ENCODE data around the gene UGCG.
"Not testable (repeated sequence)": the region's sequence is repeated elsewhere in the genome, so short reads cannot be mapped to it uniquely, and the experiment has no call there.

UGCG gene

GRCh38 chr9:111919875-111920274, 23.3 kb downstream of the UGCG start:
- DNase-seq (ENCODE audit: low read depth): no peak

- no peak for DNase-seq (ENCODE audit: low read depth)
Measured at GRCh38 chr9:111920531-111920930, 23.9 kb downstream of the UGCG start.

- DNase-seq (ENCODE audit: low read depth): no peak
Measured at GRCh38 chr9:111922324-111923013, 25.9 kb downstream of the UGCG start.

- DNase-seq (ENCODE audit: low read depth): no peak
Measured at GRCh38 chr9:111924281-111924680, 27.7 kb downstream of the UGCG start.

GRCh38 chr9:111925017-111925770, 28.6 kb downstream of the UGCG start:
- no peak for DNase-seq (ENCODE audit: low read depth)

GRCh38 chr9:111925784-111926183, 29.2 kb downstream of the UGCG start:
- DNase-seq (ENCODE audit: low read depth): no peak

GRCh38 chr9:111926421-111926875, 29.8 kb downstream of the UGCG start:
- DNase-seq (ENCODE audit: low read depth): no peak

GRCh38 chr9:111928359-111928720, 31.7 kb downstream of the UGCG start:
- DNase-seq (ENCODE audit: low read depth): no peak

- DNase-seq (ENCODE audit: low read depth): no peak
Measured at GRCh38 chr9:111934747-111935146, 38.1 kb downstream of the UGCG start.

GRCh38 chr9:111936391-111936790, 39.8 kb downstream of the UGCG start:
- DNase-seq (ENCODE audit: low read depth): no peak

- no peak for DNase-seq (ENCODE audit: low read depth)
Measured at GRCh38 chr9:111937301-111937700, 40.7 kb downstream of the UGCG start.

- no peak for DNase-seq (ENCODE audit: low read depth)
Measured at GRCh38 chr9:111937781-111938426, 41.3 kb downstream of the UGCG start.

- no peak for DNase-seq (ENCODE audit: low read depth)
Measured at GRCh38 chr9:111938427-111938800, 41.8 kb downstream of the UGCG start.

GRCh38 chr9:111939322-111939721, 42.7 kb downstream of the UGCG start:
- no peak for DNase-seq (ENCODE audit: low read depth)

- no peak for DNase-seq (ENCODE audit: low read depth)
Measured at GRCh38 chr9:111940697-111941096, 44.1 kb downstream of the UGCG start.

- DNase-seq (ENCODE audit: low read depth): no peak
Measured at GRCh38 chr9:111943200-111943599, 46.6 kb downstream of the UGCG start.

- no peak for DNase-seq (ENCODE audit: low read depth)
Measured at GRCh38 chr9:111943746-111944145, 47.1 kb downstream of the UGCG start.

- DNase-seq (ENCODE audit: low read depth): no peak
Measured at GRCh38 chr9:111944241-111944866, 47.7 kb downstream of the UGCG start.

- no peak for DNase-seq (ENCODE audit: low read depth)
Measured at GRCh38 chr9:111945216-111945615, 48.6 kb downstream of the UGCG start.

- not testable (repeated sequence) for DNase-seq (ENCODE audit: low read depth)
Measured at GRCh38 chr9:111948109-111948508, 51.5 kb downstream of the UGCG start.

GRCh38 chr9:111948951-111949350, 52.3 kb downstream of the UGCG start:
- no peak for DNase-seq (ENCODE audit: low read depth)

GRCh38 chr9:111949919-111950318, 53.3 kb downstream of the UGCG start:
- DNase-seq (ENCODE audit: low read depth): no peak

- DNase-seq (ENCODE audit: low read depth): no peak
Measured at GRCh38 chr9:111952559-111952958, 55.9 kb downstream of the UGCG start.

Measured in stimulated activated CD8-positive, alpha-beta memory T cell treated with anti-CD3 and anti-CD28 coated beads, Interleukin-15, amount 100 ng/mL, for 1 hour (primary cell).